Measurements from ENCODE around the gene ITPRID1. TPM values are rescaled to one million over a fixed set of nuclear protein-coding genes. Genes with fewer than 3 reads are reported as not detected.

Gene ITPRID1
- total and polyA plus RNA-seq, 10 donors = not detected

- no peak overlapping the region for H3K4me3 ChIP-seq
- intact Hi-C loops (cut with DNase I; ENCODE audit: low total_unique reads) = no loop called here
- H3K9me3 ChIP-seq = no peaks in the 10 kb centered on the region
- no peaks in the 10 kb centered on the region for H3K36me3 ChIP-seq
- WGBS, 5 donors = 20 to 30% (median 22%) methylated on average over 6 of the region's 6 CpGs
- no peak for DNase-seq
- no peak for TF ChIP-seq POLR2A (IDR thresholded peaks at IDR 0.05)
- no peak for TF ChIP-seq POLR2AphosphoS5 (IDR thresholded peaks at IDR 0.05)
- no peak for TF ChIP-seq CTCF (IDR thresholded peaks at IDR 0.05 in 8 of 11, conservative IDR thresholded peaks at IDR 0.05 in 3 of 11)
- H3K27ac ChIP-seq = no peak overlapping the region
- peaks cover 0 to 4% (median 0%) of the 10 kb centered on the region in 7 donors for H3K27me3 ChIP-seq (replicated peaks in 1 of 7)
- peaks cover 0 to 10% (median 0%) of the 10 kb centered on the region in 6 donors for H3K4me1 ChIP-seq
Observed at GRCh38 chr7:31478721-31479120, 35.2 kb upstream of the ITPRID1 start.

DNA sequence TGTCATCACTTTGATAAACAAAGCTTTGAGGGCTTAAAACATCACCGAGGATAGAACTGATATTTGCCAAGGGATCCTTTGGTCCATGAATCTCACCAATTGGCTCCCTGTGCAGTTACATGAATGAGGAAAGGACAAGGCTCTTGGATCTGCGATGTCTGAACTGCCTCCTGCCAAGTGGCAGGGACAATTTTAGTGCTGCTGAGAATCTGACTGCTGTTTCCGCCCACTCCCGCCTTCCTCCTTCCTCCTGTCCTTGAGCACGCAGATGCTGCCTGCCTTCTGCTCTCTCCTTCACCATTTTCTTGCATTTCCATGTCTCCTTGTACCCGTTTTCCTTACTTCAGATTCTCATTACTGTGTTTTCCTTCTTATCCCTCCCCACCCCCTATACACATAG, 26.8 kb upstream of the ITPRID1 start:
- H3K9me3 ChIP-seq = peaks cover 0 to 3% (median 0%) of the 10 kb centered on the region in 8 donors
- no peak overlapping the region for H3K27ac ChIP-seq
- no peak for TF ChIP-seq POLR2A (IDR thresholded peaks at IDR 0.05)
- no peak for TF ChIP-seq POLR2AphosphoS5 (IDR thresholded peaks at IDR 0.05)
- no peak for TF ChIP-seq CTCF (IDR thresholded peaks at IDR 0.05 in 8 of 11, conservative IDR thresholded peaks at IDR 0.05 in 3 of 11)
- intact Hi-C loops (cut with DNase I; ENCODE audit: low total_unique reads) = no loop called here
- H3K4me3 ChIP-seq = no peak overlapping the region
- 53 to 79% (median 65%) methylated on average over 6 of the region's 6 CpGs for WGBS, 5 donors
- H3K4me1 ChIP-seq = no peaks in the 10 kb centered on the region
- no peak for DNase-seq
- H3K27me3 ChIP-seq (replicated peaks in 1 of 7) = peaks cover 0 to 5% (median 0%) of the 10 kb centered on the region in 7 donors
- no peaks in the 10 kb centered on the region for H3K36me3 ChIP-seq

DNA sequence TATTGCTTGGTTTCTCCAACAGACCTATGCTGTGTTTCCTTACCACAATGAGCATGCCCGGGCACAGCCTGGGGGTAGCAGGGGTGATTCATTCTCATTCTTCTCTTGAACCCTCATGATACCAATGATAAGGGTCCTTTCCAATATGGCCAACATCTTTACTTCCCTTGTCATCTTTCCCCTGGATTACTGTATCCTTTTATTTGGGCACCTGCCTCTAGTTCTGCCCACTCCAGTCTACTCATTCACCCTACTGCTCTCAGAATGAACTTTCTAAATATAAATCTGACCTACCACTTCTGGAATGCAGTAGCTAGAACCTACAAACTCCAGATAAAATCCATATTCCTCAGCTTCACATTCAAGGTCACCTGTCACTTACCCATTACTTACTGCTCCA, 26.4 kb upstream of the ITPRID1 start:
- Histone ChIP-seq H3K27ac (no peak overlapping the region), H3K4me1 (no peaks in the 10 kb centered on the region), H3K4me3 (no peak overlapping the region), H3K9me3 (peaks cover 0 to 3% (median 0%) of the 10 kb centered on the region in 8 donors), H3K27me3 (replicated peaks in 1 of 7) (peaks cover 0 to 5% (median 0%) of the 10 kb centered on the region in 7 donors), H3K36me3 (no peaks in the 10 kb centered on the region)
- TF ChIP-seq CTCF (IDR thresholded peaks at IDR 0.05 in 8 of 11, conservative IDR thresholded peaks at IDR 0.05 in 3 of 11) (no peak), POLR2AphosphoS5 (IDR thresholded peaks at IDR 0.05) (no peak), POLR2A (IDR thresholded peaks at IDR 0.05) (no peak)
- intact Hi-C loops (cut with DNase I; ENCODE audit: low total_unique reads) = no loop called here
- WGBS, 5 donors = 75 to 94% (median 87%) methylated on average over 1 of the region's 1 CpG
- DNase-seq = no peak

DNA sequence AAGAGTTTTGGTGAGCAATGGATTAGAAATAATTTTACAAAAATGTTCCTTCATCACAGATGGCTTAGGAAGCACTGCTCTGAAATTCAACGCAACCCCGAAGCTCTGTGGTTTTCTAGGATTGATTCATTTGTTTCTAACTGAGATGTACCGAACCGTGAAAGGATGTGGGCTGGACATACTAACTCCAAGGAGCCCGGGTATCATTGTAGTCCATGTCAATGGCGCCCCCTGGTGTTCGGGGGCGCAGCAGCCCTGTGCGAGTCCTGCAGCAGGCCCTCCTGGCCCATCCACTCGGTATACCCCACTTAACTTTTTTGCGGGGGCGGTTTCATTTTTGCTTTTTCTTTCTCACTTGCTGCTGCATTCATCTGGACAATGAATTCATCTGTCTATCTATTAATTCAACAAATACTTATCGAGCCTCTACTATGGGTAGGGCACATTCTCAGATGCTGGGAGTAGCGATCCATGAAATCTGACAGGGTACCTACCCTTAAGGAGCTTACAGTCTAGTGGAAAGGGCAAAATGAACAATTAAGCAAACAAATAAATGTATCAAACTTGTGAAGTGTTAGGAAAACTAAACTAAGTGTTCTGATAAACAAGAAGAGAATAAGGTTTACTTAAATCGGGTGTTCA, 25.2 kb upstream of the ITPRID1 start:
- Histone ChIP-seq H3K27ac (no peak overlapping the region), H3K36me3 (no peaks in the 10 kb centered on the region), H3K27me3 (replicated peaks in 1 of 7) (peaks cover 0 to 5% (median 0%) of the 10 kb centered on the region in 7 donors), H3K4me1 (no peaks in the 10 kb centered on the region), H3K4me3 (no peak overlapping the region), H3K9me3 (peaks cover 0 to 3% (median 0%) of the 10 kb centered on the region in 8 donors)
- DNase-seq = no peak
- intact Hi-C loops (cut with DNase I; ENCODE audit: low total_unique reads) = no loop called here
- 29 to 37% (median 33%) methylated on average over 15 of the region's 15 CpGs for WGBS, 5 donors
- TF ChIP-seq POLR2A (IDR thresholded peaks at IDR 0.05) (no peak), CTCF (IDR thresholded peaks at IDR 0.05 in 8 of 11, conservative IDR thresholded peaks at IDR 0.05 in 3 of 11) (peak in 8 of 11 experiments; percentile 21 to 68 (median 60))
